Right lung (tissue), 10 donors: ENCODE results near the gene CSNK1G3. TPM values are rescaled to one million over a fixed set of nuclear protein-coding genes. Genes with fewer than 3 reads are reported as not detected.
"Not testable (repeated sequence)": the region's sequence is repeated elsewhere in the genome, so short reads cannot be mapped to it uniquely, and the experiment has no call there.

ENCODE experiments used
- DNase-seq, 2 donors: peaks; one replicate each; pipeline ENCODE4 v3.0.0-alpha.2; 2013
- long read RNA-seq, 8 donors: transcript quantifications; one replicate each; lab custom pipeline, GENCODE V29; 2026
- polyA plus RNA-seq, 5 donors: library from polyadenylated mRNA; unstranded; fragments of 120-200 nt; gene quantifications; one replicate each; pipeline versions ENCODE4 v1.2.1 to v1.2.3, GENCODE V29; 2013; ENCODE audit warnings: inconsistent platforms in 1 of 5, low replicate concordance in 1 of 5; ENCODE audit not compliant: insufficient read length in 5 of 5, insufficient read depth in 1 of 5

Gene CSNK1G3
- polyA plus RNA-seq: 10 to 100 TPM; 35.4 to 53.8 (median 50.9) TPM
- long read RNA-seq, donor 1, full-length matches to known transcripts: 8 of 27 reads
- long read RNA-seq, donor 1, partial matches to known transcripts: 19 of 27 reads
- long read RNA-seq, donor 1, other reads (novel, unspliced or antisense): 0 of 27 reads
- long read RNA-seq, donor 2: 0 reads
- long read RNA-seq, donor 3, full-length matches to known transcripts: 3 of 8 reads
- long read RNA-seq, donor 3, partial matches to known transcripts: 5 of 8 reads
- long read RNA-seq, donor 3, other reads (novel, unspliced or antisense): 0 of 8 reads
- long read RNA-seq, donor 4, transcript CSNK1G3-204 (2 exons, 920 nt): major isoform, 5 of 13 reads
- long read RNA-seq, donor 4, partial matches to known transcripts: 8 of 13 reads
- long read RNA-seq, donor 4, other reads (novel, unspliced or antisense): 0 of 13 reads
- long read RNA-seq, donor 5, full-length matches to known transcripts: 8 of 14 reads
- long read RNA-seq, donor 5, partial matches to known transcripts: 6 of 14 reads
- long read RNA-seq, donor 5, other reads (novel, unspliced or antisense): 0 of 14 reads
- long read RNA-seq, donor 6, full-length matches to known transcripts: 3 of 30 reads
- long read RNA-seq, donor 6, partial matches to known transcripts: 27 of 30 reads
- long read RNA-seq, donor 6, other reads (novel, unspliced or antisense): 0 of 30 reads
- long read RNA-seq, donor 7, partial matches to known transcripts: 19 of 21 reads
- long read RNA-seq, donor 7, other reads (novel, unspliced or antisense): 0 of 21 reads
- long read RNA-seq, donor 8, full-length matches to known transcripts: 3 of 16 reads
- long read RNA-seq, donor 8, partial matches to known transcripts: 13 of 16 reads
- long read RNA-seq, donor 8, other reads (novel, unspliced or antisense): 0 of 16 reads

DNA sequence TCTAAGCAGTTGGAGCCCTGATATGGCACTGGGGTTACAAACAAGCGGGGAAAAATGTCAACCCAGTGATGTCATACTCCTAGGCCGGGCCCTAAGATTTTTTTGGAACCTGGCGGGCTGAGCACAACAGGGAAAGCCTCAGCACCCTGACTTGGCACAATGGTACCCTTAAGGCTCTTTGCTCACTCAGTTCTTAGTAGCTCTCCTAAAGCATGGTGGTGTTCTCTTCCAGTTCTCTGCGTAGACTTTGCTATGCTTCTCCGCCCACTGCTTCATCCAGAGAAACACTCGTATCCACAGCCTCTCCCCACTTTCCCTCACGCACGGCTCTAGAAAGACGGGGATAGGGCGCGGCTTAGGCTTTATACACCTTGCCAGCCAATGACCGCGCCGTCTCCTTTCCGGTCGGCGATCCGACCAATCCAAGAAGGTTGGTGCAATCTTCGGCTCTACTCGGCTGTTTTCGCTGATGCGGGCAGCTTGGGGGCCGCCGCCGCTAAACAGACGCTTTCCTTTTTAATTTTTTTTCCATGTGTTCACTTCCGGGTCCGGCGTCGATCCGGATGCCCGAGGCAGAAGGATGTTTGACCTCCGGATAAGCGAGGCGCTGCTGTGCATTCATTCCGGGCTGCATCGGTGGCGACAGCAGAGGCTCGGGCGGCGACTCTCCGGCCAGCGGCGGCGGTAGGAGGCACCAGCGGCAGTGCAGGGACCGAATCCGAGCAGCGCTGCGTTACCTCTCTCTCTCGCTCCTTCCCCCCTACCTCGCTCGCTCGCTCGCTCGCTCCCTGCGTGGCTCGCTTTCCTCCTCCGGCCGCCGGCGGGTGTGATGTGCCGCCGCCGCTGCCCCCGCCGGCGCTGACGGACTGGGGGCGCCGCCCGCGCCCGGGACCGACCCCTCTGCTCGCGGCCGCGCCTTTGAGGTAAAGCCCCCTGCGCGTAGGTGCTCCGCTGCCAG is at the start of gene CSNK1G3:
Gene CSNK1G3, plus strand, starts transcription at position 530 of the 958 bp plus-strand sequence. CDS start 33,487 bp downstream, outside the sequence.
- peak; percentile 96 to 97 for DNase-seq

GRCh38 chr5:123466839-123467238 is 45.1 kb upstream of the CSNK1G3 start:
- DNase-seq: not testable (repeated sequence)

- no peak for DNase-seq
Measured at GRCh38 chr5:123471385-123471784, 40.6 kb upstream of the CSNK1G3 start.

DNA sequence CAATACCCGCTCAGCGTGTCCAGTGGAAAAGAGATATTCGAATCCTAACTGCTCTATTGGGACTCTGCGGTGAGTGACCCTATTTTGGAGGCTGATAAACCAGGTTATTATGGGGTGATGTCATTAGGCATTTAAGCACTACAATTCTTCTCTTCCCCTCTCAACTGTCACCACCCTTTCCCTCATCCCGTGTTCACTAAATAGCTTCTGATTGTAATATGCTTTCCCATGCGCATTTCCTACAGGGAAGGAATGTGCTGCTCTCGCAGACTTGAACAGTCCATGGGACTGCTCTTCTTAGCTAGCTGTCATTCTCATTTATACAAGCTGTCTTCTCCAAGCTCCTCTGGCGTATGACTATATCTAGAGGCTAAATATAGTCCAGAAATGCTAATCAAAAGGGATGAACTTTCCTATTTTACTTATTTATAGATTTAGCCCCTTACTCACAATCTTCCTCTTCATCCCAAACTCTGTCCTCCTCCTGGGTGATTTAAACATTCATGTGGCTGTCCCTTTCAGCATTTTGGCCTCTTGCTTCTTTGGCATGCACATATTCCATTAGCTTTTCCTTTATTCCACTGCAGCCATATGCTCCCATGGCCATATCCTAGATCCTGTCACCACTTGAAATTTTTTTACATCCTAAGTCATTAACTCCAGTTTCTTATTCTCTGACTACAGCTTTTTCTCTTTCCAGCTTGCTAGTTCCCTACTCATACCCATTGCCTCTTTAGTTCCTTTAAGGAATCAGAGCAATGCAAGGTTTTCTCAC is 39.6 kb upstream of the CSNK1G3 start:
- no peak for DNase-seq

- DNase-seq: no peak
Measured at GRCh38 chr5:123474228-123474627, 37.7 kb upstream of the CSNK1G3 start.

DNA sequence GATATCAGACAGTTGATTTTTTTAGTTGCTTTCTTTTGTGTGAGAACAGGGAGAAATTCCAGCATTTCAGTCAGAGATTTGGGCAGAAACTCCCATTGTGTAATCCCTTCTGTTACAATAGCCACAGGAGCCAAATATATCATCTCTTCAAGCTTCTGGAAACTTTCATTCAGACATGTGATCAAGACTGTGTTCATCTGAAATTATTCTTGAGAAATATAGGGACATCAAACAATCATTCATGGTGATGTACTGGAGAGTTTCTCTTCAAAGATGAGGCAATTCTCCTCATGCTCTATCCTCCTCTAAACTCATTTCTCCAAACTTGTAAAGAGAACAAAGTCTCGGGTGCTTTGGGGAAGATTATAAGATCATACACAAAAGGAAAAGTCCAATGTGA is 35.2 kb upstream of the CSNK1G3 start:
- DNase-seq: no peak

DNA sequence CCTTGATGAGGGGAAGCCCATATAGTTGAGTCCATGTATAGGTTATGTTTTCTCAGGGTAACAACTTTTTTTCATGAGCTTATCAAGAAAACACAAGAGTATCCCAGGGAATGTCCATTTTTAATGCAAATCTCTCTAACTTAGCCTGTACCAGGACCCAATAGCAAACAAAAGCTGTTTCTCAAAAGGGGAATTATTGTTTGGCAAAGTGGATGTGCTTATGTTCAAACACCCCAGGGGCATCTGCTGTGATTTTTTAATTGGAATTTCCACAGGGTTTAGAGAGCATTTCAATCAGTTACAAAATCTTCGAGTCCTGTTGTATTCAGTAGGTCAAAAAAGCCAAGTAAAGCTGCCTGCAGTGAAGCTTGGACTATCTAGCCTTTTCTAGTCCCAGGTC is 33.4 kb upstream of the CSNK1G3 start:
- no peak for DNase-seq

GRCh38 chr5:123482258-123482657 is 29.7 kb upstream of the CSNK1G3 start:
- no peak for DNase-seq

GRCh38 chr5:123483446-123484077 is 28.4 kb upstream of the CSNK1G3 start:
- DNase-seq: no peak

- DNase-seq: no peak
Measured at GRCh38 chr5:123485275-123485674, 26.7 kb upstream of the CSNK1G3 start.

- peak; percentile 21 to 34 for DNase-seq
Measured at GRCh38 chr5:123486951-123487655, 24.9 kb upstream of the CSNK1G3 start.

DNA sequence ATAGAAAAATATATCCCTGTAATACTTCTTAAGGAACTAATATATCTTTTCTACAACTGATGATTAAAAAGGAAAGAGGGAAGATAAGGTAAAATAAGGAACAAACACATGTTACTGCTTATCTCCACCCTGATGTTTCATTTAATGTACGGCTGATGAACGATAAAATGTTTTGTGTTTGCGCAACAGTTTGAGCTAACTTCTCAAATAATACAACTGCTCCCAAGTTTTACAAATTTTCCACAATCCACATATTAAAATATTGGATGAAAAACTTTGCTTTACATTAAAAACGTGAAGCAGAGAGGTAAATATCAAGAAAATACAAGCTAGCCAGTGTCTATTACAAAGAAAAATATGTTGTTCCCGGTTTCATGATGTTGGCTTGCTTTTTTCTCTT is 21.0 kb upstream of the CSNK1G3 start:
- DNase-seq: no peak

GRCh38 chr5:123495211-123495610 is 16.8 kb upstream of the CSNK1G3 start:
- DNase-seq: not testable (repeated sequence)

- no peak for DNase-seq
Measured at GRCh38 chr5:123496892-123497291, 15.1 kb upstream of the CSNK1G3 start.

- DNase-seq: no peak
Measured at GRCh38 chr5:123500471-123500870, 11.5 kb upstream of the CSNK1G3 start.

DNA sequence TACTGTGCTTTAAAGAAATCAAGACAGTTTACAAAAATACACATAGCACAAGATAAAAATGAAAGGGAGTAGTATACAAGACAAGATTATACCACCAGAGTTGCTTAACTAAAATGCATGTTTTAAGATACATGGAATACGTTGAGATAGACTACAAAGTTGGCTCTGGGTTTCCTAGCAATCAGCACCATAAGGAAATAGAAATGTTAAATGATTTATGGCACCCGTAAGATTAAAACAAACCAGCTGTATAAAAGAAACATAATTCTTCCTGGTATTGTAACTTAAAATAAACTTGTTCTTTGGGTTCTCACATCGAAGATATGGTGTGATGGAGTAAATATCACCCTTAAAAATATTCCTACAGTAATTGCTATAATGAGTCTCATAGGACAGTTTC is 9.9 kb upstream of the CSNK1G3 start:
- no peak for DNase-seq

DNA sequence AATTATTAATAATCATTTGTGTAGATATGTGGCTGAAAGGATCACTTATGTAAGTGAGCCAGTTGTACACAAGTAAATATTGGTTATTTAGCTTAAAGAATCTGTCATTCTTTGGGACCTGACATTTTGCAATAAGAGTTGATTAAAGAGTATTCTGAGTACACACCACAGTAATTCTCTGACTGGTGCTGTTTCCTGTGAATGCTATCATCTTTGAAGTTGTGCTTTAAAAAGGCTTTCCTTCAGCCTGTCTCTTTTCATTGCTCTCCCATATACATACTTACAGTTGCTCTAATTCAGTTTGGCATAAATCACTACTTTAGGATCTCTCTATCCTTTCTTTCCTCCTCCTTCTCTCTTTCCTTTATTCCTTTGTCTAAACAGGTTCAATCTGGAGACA is 8.7 kb upstream of the CSNK1G3 start:
- no peak for DNase-seq

DNA sequence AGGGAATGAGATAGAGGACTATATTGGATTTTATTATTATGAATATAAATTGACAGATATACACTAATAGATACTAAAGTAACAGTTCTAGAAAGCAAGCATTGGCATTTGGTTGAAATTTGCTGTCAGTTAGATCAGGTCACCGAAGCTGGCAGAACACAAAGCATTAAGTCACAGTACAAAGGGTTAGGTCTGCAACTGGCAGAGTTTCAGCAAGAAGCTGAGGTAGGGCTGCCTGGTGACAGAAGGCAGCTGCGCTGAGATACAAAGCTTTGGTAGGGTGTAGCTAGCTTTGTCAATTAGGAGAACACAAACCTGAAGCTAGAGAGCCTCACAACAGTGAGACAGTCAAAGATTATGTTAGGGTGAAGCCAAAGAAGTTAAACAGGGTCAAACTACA is 6.3 kb upstream of the CSNK1G3 start:
- DNase-seq: peak in 1 of 2 donors; percentile 9

DNA sequence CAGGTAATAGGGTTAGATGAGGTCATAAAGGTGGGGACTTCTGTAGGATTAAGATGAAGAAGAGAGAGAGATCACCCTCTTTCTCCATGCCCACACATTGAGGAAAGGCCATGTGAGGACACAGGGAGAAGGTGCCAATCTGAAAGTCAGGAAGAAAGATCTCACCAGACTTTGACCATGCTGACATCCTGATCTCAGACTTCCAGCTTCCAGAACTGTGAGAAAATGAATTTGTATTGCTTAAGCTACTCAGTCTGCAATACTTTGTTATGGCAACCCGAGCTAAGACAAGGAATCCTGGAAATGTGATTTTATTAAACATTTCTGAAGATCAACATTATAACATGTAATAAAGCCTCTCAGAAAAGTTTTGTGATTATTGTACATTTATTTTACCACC is 3.5 kb upstream of the CSNK1G3 start:
- no peak for DNase-seq
